Heart left ventricle (tissue), 16 donors: ENCODE measurements around the gene RAB6A. TPM values are rescaled to one million over a fixed set of nuclear protein-coding genes. Genes with fewer than 3 reads are reported as not detected.

Experiments used
- ATAC-seq, 4 donors: fragments of 200-7000 bp; cut with Tn5 transposase; one replicate each; pipeline ENCODE4 v1.9.1; 2020 to 2022; ENCODE audit warnings: moderate library complexity in 4 of 4, mild to moderate bottlenecking in 3 of 4, moderate number of reproducible peaks in 1 of 4
- DNase-seq, 5 donors: peaks; one replicate each; pipeline ENCODE4 v3.0.0-alpha.2; 2020
- H3K27ac ChIP-seq, 12 donors: fragments of 200-600 bp; sonication (generic) in 4 of 12; one replicate each; pipeline versions ENCODE4 v1.5.0 to v1.8.0; 2016 to 2022; ENCODE audit warnings: mild to moderate bottlenecking in 2 of 12
- H3K27me3 ChIP-seq, 9 donors: fragments of 200-600 bp; sonication (generic) in 2 of 9; one replicate each; pipeline versions ENCODE4 v1.5.1 to v1.8.0; 2016 to 2022; ENCODE audit warnings: mild to moderate bottlenecking in 3 of 9
- H3K36me3 ChIP-seq, 9 donors: fragments of 200-600 bp; sonication (generic) in 2 of 9; one replicate each; pipeline versions ENCODE4 v1.5.0 to v1.8.0; 2018 to 2022; ENCODE audit warnings: mild to moderate bottlenecking in 2 of 9
- H3K4me1 ChIP-seq, 12 donors: fragments of 200-600 bp; sonication (generic) in 4 of 12; one replicate each; pipeline versions ENCODE4 v1.5.0 to v1.8.0; 2016 to 2022; ENCODE audit warnings: mild to moderate bottlenecking in 3 of 12
- H3K4me3 ChIP-seq, 12 donors: fragments of 200-600 bp; sonication (generic) in 4 of 12; one replicate each; pipeline versions ENCODE4 v1.5.0 to v1.8.0; 2017 to 2022; ENCODE audit warnings: mild to moderate bottlenecking in 9 of 12, moderate library complexity in 4 of 12
- H3K9me3 ChIP-seq, 12 donors: fragments of 200-600 bp; sonication (generic) in 4 of 12; one replicate each; pipeline versions ENCODE4 v1.5.0 to v1.8.0; 2016 to 2022; ENCODE audit warnings: mild to moderate bottlenecking in 1 of 12
- CTCF ChIP-seq, 12 donors: fragments of 200-600 bp; sonication (generic) in 4 of 12; IDR thresholded peaks; one replicate each; pipeline versions ENCODE4 v1.5.0 to v1.8.0; 2018 to 2022; ENCODE audit warnings: antibody characterized with exemption in 12 of 12, mild to moderate bottlenecking in 5 of 12
- POLR2A ChIP-seq, 2 donors: fragments of 450-650 bp; IDR thresholded peaks; one replicate each; pipeline ENCODE4 v1.6.1; 2017; ENCODE audit warnings: antibody characterized with exemption in 2 of 2, mild to moderate bottlenecking in 2 of 2, moderate library complexity in 2 of 2
- WGBS, 4 donors: extraction: QIAGEN DNeasy Blood & Tissue Kit in 2 of 4; methylation state at CpG; one replicate each; pipeline versions ENCODE4 v1.1.5 to v1.1.7; 2013 to 2018; 5-methylcytosine and 5-hydroxymethylcytosine counted together
- intact Hi-C, 10 donors: fragments of 100-400 bp; cut with DNase I; formaldehyde crosslinking; loops; one replicate each; pipeline versions ENCODE4 v1.11.1 to v1.14.2; 2022
- polyA plus RNA-seq, 2 donors: library from polyadenylated mRNA; stranded (reverse); fragments of 200-250 nt; gene quantifications; one replicate each; pipeline ENCODE4 v1.2.3, GENCODE V29; 2013
- total RNA-seq, 9 donors: library from RNA; depleted of rRNA in 2 of 9; stranded (reverse); fragments of >200 nt in 2 of 9; fragmentation: NEBNext Ultra II Directional in 3 of 9; extraction: Animal tissue kit (Norgen Biotek cat#: 25700) in 3 of 9; gene quantifications; one replicate each; pipeline versions ENCODE4 v1.1.0 to v1.2.4, GENCODE V29; 2016 to 2023
- donor health status: ischemic (EF 13 %, LVEDD 7.1; RV severe dilation, severe dysfunction).
- donor health status: healthy with polysubstance abuse.
- donor health status: DM: no; HTN: yes; CAD: no.
- donor health status: DM: no; HTN: no; CAD: no.
- donor health status: ischemic (EF 25% LVEDD 6.9; RV normal size, moderate dysfunction).
- donor health status: ischemic (EF 25% LVEDD 5.7; RV mildly dilated, moderate dysfunction).
- donor health status: healthy.
- donor health status: DM: yes; HTN: yes; CAD: no.
- donor health status: ischemic (EF 35%, LVEDD 5.7; RV mildly dilated, moderate dysfunction).
- donor health status: nonischemic (EF 11% LVEDD 7.7; RV severe dilation, severe dysfunction).
- donor health status: DM: yes; HTN: yes; CAD: no.
- donor health status: PGD.
- donor health status: ischemic (EF 29% LVEDD 5.4; RV normal size, mild dysfunction).
- donor health status: nonischemic (EF 23%, LVEDD 6.1; RV moderate dilation, normal function).

The RAB6A gene
- total and polyA plus RNA-seq, 11 donors: 41.7 to 143 (median 117) TPM

GRCh38 chr11:73766763-73767162 lies 5.9 kb upstream of the RAB6A start:
- Histone ChIP-seq H3K27me3 (no peaks in the 10 kb centered on the region), H3K36me3 (no peaks in the 10 kb centered on the region), H3K9me3 (no peaks in the 10 kb centered on the region), H3K4me3 (no peak overlapping the region), H3K27ac (no peak overlapping the region), H3K4me1 (no peaks in the 10 kb centered on the region)
- DNase-seq (no peak), ATAC-seq (no peak)
- intact Hi-C loops: no loop called here
- TF ChIP-seq POLR2A (IDR thresholded peaks at IDR 0.05) (no peak), CTCF (IDR thresholded peaks at IDR 0.05) (no peak)
- 71 to 90% (median 79%) methylated on average over 1 of the region's 1 CpG for WGBS, 4 donors

- Histone ChIP-seq H3K4me1 (peaks cover 0 to 24% (median 14%) of the 10 kb centered on the region in 12 donors), H3K9me3 (no peaks in the 10 kb centered on the region), H3K36me3 (no peaks in the 10 kb centered on the region), H3K27me3 (no peaks in the 10 kb centered on the region), H3K4me3 (no peak overlapping the region), H3K27ac (no peak overlapping the region)
- intact Hi-C loops: no loop called here
- ATAC-seq (no peak), DNase-seq (no peak)
- TF ChIP-seq CTCF (IDR thresholded peaks at IDR 0.05): no peak
- no peak for TF ChIP-seq POLR2A (IDR thresholded peaks at IDR 0.05)
These were observed 1.9 kb upstream of the RAB6A start for GRCh38 chr11:73762732-73763131.

- intact Hi-C loops: loop anchor here in 7 of 10 donors (1.0 kb wide), 1 partner anchor 18 kb away; no protein-coding TSS in a partner anchor
These were observed 600 bp upstream of the RAB6A start for GRCh38 chr11:73761403-73761945.

More at GRCh38 chr11:73761403-73761945, 600 bp upstream of the RAB6A start:
- peak overlapping the region; percentile 50 to 99 (median 98) for H3K27ac ChIP-seq
- peak in 1 of 5 donors; percentile 33 for DNase-seq
- H3K9me3 ChIP-seq: no peaks in the 10 kb centered on the region
- no peaks in the 10 kb centered on the region for H3K36me3 ChIP-seq
- H3K27me3 ChIP-seq: no peaks in the 10 kb centered on the region
- ATAC-seq: peak in 3 of 4 donors; percentile 17 to 22 (median 18)
- H3K4me3 ChIP-seq: peak overlapping the region in 10 of 12 donors; percentile 45 to 99 (median 86)
- 45 to 49% (median 47%) methylated on average over 16 of the region's 16 CpGs for WGBS, 4 donors
- H3K4me1 ChIP-seq: peaks cover 2 to 29% (median 16%) of the 10 kb centered on the region in 12 donors
- TF ChIP-seq POLR2A (IDR thresholded peaks at IDR 0.05) (no peak), CTCF (IDR thresholded peaks at IDR 0.05) (no peak)
